ENCODE results near the gene PRAMEF20.
"Not testable (repeated sequence)": the region's sequence is repeated elsewhere in the genome, so short reads cannot be mapped to it uniquely, and the experiment has no call there.

PRAMEF20 gene

DNA sequence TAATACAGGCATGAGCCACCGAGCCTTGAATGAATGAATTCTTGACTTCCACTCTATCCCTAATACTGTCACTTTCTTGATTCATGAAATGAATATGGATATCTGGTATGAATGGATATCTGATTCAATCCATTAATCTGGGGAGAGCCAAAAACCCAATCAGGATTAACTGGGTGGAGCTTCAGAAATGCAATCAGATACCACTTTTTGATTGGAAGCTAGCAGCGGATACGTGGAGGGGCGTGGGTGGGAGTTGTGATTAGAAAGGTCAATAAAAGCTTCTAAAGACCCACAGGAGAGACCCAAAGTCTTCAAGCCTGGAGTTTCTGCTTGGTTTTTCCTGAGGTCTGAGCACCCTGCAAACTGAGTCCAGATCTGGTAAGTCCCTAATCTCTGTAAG is at the start of gene PRAMEF20:
Gene PRAMEF20 (plus strand): TSS at position 301 of the 400 bp plus-strand sequence. CDS start 5,905 bp downstream, outside the sequence.
- H3K27me3 ChIP-seq (ENCODE audit: insufficient read depth, low read length, poor library complexity); H3K9ac ChIP-seq (ENCODE audit: low read depth, low read length); H3K4me1 ChIP-seq (ENCODE audit: insufficient read depth, low read length); H3K4me3 ChIP-seq (ENCODE audit: low read depth in 1 of 2, low read length in 2 of 2); H3K9me3 ChIP-seq (ENCODE audit: insufficient read depth, low read length, severe bottlenecking); H2AFZ ChIP-seq (ENCODE audit: low read depth, low read length); H3K79me2 ChIP-seq (ENCODE audit: insufficient read depth, low read length); DNase-seq; H3K27ac ChIP-seq (ENCODE audit: low read length); H4K20me1 ChIP-seq (ENCODE audit: insufficient read depth, low read length); ATAC-seq (ENCODE audit: insufficient read depth, low read depth); H3K4me2 ChIP-seq (ENCODE audit: insufficient read depth, low read length); H3K36me3 ChIP-seq (ENCODE audit: insufficient read depth, low read length): not testable (repeated sequence)

DNA sequence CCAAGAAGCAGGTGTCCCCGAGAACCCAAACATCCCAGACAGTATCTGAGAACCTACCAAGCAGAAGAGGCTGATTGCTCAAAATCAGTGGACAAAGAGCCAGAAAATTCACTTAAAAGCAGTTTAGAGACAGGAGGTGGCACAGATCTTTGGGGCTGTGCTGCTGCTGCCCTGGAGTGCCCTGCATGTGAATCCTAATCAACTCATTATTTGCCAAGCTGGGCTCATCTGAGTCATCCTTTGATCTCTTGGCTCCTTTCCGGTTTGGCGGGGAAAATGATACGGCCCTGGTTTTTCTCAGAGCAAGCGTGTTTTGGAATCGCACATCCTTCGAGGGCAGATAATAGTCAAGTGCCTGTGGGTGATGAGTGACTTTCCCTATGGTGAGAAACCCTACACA is 47.9 kb upstream of the PRAMEF20 start:
- not testable (repeated sequence) for H3K4me2 ChIP-seq (ENCODE audit: insufficient read depth, low read length); H2AFZ ChIP-seq (ENCODE audit: low read depth, low read length); DNase-seq; H3K4me1 ChIP-seq (ENCODE audit: insufficient read depth, low read length); H3K36me3 ChIP-seq (ENCODE audit: insufficient read depth, low read length); H3K27me3 ChIP-seq (ENCODE audit: insufficient read depth, low read length, poor library complexity); H3K27ac ChIP-seq (ENCODE audit: low read length); H3K79me2 ChIP-seq (ENCODE audit: insufficient read depth, low read length); H3K9ac ChIP-seq (ENCODE audit: low read depth, low read length); ATAC-seq (ENCODE audit: insufficient read depth, low read depth); H3K4me3 ChIP-seq (ENCODE audit: low read depth in 1 of 2, low read length in 2 of 2); H3K9me3 ChIP-seq (ENCODE audit: insufficient read depth, low read length, severe bottlenecking); H4K20me1 ChIP-seq (ENCODE audit: insufficient read depth, low read length)

DNA sequence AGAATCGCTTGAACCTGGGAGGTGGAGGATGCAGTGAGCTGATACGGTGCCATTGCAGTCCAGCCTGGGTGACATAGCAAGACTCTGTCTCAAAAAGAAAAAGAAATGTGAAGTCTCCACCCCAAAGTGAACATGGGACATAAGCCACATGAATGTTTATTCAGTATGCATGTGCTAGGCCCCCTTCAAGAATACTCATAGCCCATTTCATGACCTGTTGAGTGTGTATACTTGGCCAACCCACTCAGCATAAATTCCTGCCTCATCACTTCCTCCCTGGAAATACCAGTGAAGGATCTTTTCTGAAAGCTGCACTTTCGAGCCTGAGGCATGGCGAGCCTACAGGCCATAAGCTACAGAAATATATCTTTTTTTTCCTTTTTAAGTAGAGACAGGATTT is 45.3 kb upstream of the PRAMEF20 start:
- not testable (repeated sequence) for H3K27ac ChIP-seq (ENCODE audit: low read length); H3K4me2 ChIP-seq (ENCODE audit: insufficient read depth, low read length); H3K9me3 ChIP-seq (ENCODE audit: insufficient read depth, low read length, severe bottlenecking); ATAC-seq (ENCODE audit: insufficient read depth, low read depth); DNase-seq; H3K4me3 ChIP-seq (ENCODE audit: low read depth in 1 of 2, low read length in 2 of 2); H4K20me1 ChIP-seq (ENCODE audit: insufficient read depth, low read length); H3K36me3 ChIP-seq (ENCODE audit: insufficient read depth, low read length); H3K27me3 ChIP-seq (ENCODE audit: insufficient read depth, low read length, poor library complexity); H3K4me1 ChIP-seq (ENCODE audit: insufficient read depth, low read length); H2AFZ ChIP-seq (ENCODE audit: low read depth, low read length); H3K9ac ChIP-seq (ENCODE audit: low read depth, low read length); H3K79me2 ChIP-seq (ENCODE audit: insufficient read depth, low read length)

DNA sequence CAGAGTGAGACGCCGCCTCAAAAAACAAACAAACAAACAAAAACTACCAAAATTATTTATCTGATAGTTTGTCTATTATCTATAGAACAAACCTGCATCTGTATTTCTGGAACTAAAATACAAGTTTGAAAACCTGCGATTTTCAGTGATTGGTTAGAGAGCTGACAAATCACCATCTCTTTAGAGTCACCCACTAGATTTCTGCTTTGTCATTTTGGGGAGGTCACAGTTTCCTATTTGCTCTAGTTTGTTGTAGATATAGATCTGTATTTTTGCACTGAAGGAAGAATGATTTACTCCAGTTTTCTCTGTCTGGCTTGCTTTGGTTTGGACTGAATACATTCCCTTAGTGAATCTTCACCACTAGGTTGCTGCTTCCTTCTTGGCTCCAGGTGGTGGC is 43.7 kb upstream of the PRAMEF20 start:
- not testable (repeated sequence) for H2AFZ ChIP-seq (ENCODE audit: low read depth, low read length); H3K4me2 ChIP-seq (ENCODE audit: insufficient read depth, low read length); H3K4me1 ChIP-seq (ENCODE audit: insufficient read depth, low read length); H3K36me3 ChIP-seq (ENCODE audit: insufficient read depth, low read length); DNase-seq; H3K27me3 ChIP-seq (ENCODE audit: insufficient read depth, low read length, poor library complexity); H3K27ac ChIP-seq (ENCODE audit: low read length); H3K4me3 ChIP-seq (ENCODE audit: low read depth in 1 of 2, low read length in 2 of 2); H3K9ac ChIP-seq (ENCODE audit: low read depth, low read length); H4K20me1 ChIP-seq (ENCODE audit: insufficient read depth, low read length); H3K9me3 ChIP-seq (ENCODE audit: insufficient read depth, low read length, severe bottlenecking); ATAC-seq (ENCODE audit: insufficient read depth, low read depth); H3K79me2 ChIP-seq (ENCODE audit: insufficient read depth, low read length)

DNA sequence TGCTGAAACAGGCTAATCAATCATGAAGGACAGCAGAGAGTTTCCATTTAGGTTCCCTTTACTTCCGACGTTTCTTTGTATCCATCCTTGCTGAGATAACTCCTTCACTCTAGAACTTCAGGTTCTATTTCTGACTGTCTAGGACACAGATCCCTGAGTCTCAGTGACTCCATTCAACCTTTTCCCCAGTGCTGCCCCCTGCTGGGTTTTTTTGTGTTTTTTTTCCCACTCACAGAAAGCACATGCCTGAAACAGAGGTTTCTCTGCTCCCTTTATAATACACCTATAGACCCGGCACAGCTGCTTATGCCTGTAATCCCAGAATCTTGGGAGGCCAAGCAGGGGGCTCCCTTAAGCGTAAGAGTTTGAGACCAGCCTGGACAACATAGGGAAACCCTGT is 41.7 kb upstream of the PRAMEF20 start:
- DNase-seq = peak; percentile 60

DNA sequence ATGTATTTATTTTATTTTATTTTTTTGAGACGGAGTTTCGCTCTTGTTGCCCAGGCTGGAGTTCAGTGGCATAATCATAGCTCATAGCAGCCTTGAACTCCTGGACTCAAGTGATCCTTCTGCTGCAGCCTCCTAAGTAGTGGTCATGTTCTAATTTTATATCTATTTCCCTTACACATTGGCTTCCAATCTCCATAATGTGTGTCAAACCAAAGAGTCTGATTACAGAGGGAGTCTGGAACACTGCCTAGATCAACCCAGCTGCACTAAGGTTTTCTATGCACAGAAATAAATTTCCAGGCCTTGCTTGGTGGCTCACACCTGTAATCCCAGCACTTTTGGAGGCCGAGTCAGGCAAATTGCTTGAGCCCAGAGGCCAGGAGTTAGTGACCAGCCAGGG is 31.3 kb upstream of the PRAMEF20 start:
- not testable (repeated sequence) for H3K79me2 ChIP-seq (ENCODE audit: insufficient read depth, low read length); H3K4me1 ChIP-seq (ENCODE audit: insufficient read depth, low read length); H3K36me3 ChIP-seq (ENCODE audit: insufficient read depth, low read length); H3K4me2 ChIP-seq (ENCODE audit: insufficient read depth, low read length); H3K9me3 ChIP-seq (ENCODE audit: insufficient read depth, low read length, severe bottlenecking); H3K4me3 ChIP-seq (ENCODE audit: low read depth in 1 of 2, low read length in 2 of 2); DNase-seq; H4K20me1 ChIP-seq (ENCODE audit: insufficient read depth, low read length); H2AFZ ChIP-seq (ENCODE audit: low read depth, low read length); H3K9ac ChIP-seq (ENCODE audit: low read depth, low read length); H3K27me3 ChIP-seq (ENCODE audit: insufficient read depth, low read length, poor library complexity); ATAC-seq (ENCODE audit: insufficient read depth, low read depth); H3K27ac ChIP-seq (ENCODE audit: low read length)

More for the DNA sequence above, 41.7 kb upstream of the PRAMEF20 start:
- not testable (repeated sequence) for H3K27ac ChIP-seq (ENCODE audit: low read length); H3K4me1 ChIP-seq (ENCODE audit: insufficient read depth, low read length); H3K9me3 ChIP-seq (ENCODE audit: insufficient read depth, low read length, severe bottlenecking); H3K4me3 ChIP-seq (ENCODE audit: low read depth in 1 of 2, low read length in 2 of 2); H3K36me3 ChIP-seq (ENCODE audit: insufficient read depth, low read length); H3K9ac ChIP-seq (ENCODE audit: low read depth, low read length); H3K4me2 ChIP-seq (ENCODE audit: insufficient read depth, low read length); H3K79me2 ChIP-seq (ENCODE audit: insufficient read depth, low read length); H2AFZ ChIP-seq (ENCODE audit: low read depth, low read length); H4K20me1 ChIP-seq (ENCODE audit: insufficient read depth, low read length); H3K27me3 ChIP-seq (ENCODE audit: insufficient read depth, low read length, poor library complexity)
- TF ChIP-seq, protein P1, sequence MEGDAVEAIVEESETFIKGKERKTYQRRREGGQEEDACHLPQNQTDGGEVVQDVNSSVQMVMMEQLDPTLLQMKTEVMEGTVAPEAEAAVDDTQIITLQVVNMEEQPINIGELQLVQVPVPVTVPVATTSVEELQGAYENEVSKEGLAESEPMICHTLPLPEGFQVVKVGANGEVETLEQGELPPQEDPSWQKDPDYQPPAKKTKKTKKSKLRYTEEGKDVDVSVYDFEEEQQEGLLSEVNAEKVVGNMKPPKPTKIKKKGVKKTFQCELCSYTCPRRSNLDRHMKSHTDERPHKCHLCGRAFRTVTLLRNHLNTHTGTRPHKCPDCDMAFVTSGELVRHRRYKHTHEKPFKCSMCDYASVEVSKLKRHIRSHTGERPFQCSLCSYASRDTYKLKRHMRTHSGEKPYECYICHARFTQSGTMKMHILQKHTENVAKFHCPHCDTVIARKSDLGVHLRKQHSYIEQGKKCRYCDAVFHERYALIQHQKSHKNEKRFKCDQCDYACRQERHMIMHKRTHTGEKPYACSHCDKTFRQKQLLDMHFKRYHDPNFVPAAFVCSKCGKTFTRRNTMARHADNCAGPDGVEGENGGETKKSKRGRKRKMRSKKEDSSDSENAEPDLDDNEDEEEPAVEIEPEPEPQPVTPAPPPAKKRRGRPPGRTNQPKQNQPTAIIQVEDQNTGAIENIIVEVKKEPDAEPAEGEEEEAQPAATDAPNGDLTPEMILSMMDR (IDR thresholded peaks at IDR 0.05; ENCODE audit: borderline replicate concordance, extremely low read depth, low read length, poor library complexity, severe bottlenecking) = peak; percentile 50
- peak; percentile 62; the same call in 2 of the 3 replicates for ATAC-seq (ENCODE audit: insufficient read depth, low read depth)

DNA sequence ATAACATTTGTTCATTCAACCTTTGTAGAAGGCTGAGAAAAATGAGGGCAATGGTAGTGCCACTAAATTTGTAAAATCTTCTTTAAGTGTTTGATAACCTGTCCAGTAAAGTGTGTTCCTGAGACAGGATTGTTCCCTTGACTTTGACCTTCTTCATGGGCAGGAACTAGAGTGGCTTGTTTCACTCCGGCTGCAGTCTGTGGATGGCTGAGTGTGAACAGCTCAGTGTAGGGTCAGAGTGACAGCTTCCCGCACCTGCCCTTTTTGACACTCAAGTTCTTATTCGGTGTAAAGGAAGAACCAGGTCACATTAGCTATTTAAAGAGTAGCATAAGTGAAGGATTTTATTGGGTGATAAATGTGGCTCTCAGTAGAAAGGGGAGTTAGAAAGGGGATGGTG is 29.9 kb upstream of the PRAMEF20 start:
- not testable (repeated sequence) for H3K9me3 ChIP-seq (ENCODE audit: insufficient read depth, low read length, severe bottlenecking); H4K20me1 ChIP-seq (ENCODE audit: insufficient read depth, low read length); H3K36me3 ChIP-seq (ENCODE audit: insufficient read depth, low read length); H2AFZ ChIP-seq (ENCODE audit: low read depth, low read length); H3K9ac ChIP-seq (ENCODE audit: low read depth, low read length); H3K27ac ChIP-seq (ENCODE audit: low read length); H3K4me3 ChIP-seq (ENCODE audit: low read depth in 1 of 2, low read length in 2 of 2); H3K27me3 ChIP-seq (ENCODE audit: insufficient read depth, low read length, poor library complexity); H3K4me2 ChIP-seq (ENCODE audit: insufficient read depth, low read length); DNase-seq; H3K79me2 ChIP-seq (ENCODE audit: insufficient read depth, low read length); H3K4me1 ChIP-seq (ENCODE audit: insufficient read depth, low read length); ATAC-seq (ENCODE audit: insufficient read depth, low read depth)

DNA sequence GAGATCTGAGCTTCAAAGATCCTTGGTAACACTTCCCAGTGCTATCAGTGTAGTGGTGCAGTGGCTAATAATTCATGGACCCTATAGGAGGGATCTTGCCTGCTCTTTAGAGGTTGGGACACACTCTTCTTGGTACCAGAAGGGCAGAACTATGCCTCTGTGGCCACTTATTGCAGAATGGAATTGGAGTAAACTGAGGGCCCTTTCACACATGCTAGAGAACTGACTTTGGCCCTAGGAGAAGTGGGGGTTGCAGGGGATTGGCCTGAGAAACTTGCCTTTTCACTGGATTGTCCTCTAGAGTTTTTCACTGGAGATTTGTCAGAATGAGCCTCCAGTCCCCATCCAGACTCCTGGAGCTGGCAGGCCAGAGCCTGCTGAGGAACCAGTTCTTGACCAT is 20.9 kb upstream of the PRAMEF20 start, which contains the start of gene PRAMEF17:
Gene PRAMEF17 (plus strand): TSS at position 301 of the 400 bp plus-strand sequence. CDS start 26 bp downstream, at position 327.
- H2AFZ ChIP-seq (ENCODE audit: low read depth, low read length); H3K36me3 ChIP-seq (ENCODE audit: insufficient read depth, low read length); H4K20me1 ChIP-seq (ENCODE audit: insufficient read depth, low read length); H3K9me3 ChIP-seq (ENCODE audit: insufficient read depth, low read length, severe bottlenecking); H3K9ac ChIP-seq (ENCODE audit: low read depth, low read length); ATAC-seq (ENCODE audit: insufficient read depth, low read depth); H3K27ac ChIP-seq (ENCODE audit: low read length); H3K27me3 ChIP-seq (ENCODE audit: insufficient read depth, low read length, poor library complexity); H3K79me2 ChIP-seq (ENCODE audit: insufficient read depth, low read length); H3K4me1 ChIP-seq (ENCODE audit: insufficient read depth, low read length); DNase-seq; H3K4me3 ChIP-seq (ENCODE audit: low read depth in 1 of 2, low read length in 2 of 2); H3K4me2 ChIP-seq (ENCODE audit: insufficient read depth, low read length): not testable (repeated sequence)

Measured in DND-41 (cell line).